Activated CD4-positive, CD25-positive, alpha-beta regulatory T cell (primary cell): ENCODE measurements around the gene HOXA6.
A peak's percentile ranks its signal among the peaks of the same experiment; 100 is the strongest.

Source experiments
- DNase-seq, 4 experiments: peaks; one replicate each; lab custom pipeline; 2025; lab: John Stamatoyannopoulos, UW

HOXA6 gene

DNA sequence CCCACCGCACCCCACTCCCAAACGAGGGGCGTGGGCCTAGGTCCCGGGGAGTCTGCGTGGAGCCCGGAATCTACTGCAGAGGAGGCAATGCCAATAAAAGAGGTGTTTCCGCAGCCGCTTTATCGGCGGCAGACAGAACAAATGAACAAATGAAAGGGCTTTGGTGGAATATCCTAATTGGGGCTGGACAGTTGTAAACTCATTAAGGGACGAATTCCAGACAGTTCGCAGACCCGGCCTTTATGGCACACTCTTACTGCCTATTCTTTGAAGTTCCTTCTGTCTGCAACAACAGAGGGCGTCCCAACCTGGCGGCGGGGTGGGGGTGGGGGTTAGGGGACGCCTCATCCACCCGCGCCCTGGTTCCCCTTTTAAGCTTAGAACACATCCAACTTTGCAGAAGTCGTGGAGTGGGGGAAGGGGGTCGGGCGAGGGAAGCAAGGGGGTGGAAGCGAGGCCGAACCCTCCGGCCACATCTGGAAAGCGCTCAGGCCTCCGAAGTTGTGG, 13.7 kb upstream of the HOXA6 start:
- no peak for DNase-seq

DNA sequence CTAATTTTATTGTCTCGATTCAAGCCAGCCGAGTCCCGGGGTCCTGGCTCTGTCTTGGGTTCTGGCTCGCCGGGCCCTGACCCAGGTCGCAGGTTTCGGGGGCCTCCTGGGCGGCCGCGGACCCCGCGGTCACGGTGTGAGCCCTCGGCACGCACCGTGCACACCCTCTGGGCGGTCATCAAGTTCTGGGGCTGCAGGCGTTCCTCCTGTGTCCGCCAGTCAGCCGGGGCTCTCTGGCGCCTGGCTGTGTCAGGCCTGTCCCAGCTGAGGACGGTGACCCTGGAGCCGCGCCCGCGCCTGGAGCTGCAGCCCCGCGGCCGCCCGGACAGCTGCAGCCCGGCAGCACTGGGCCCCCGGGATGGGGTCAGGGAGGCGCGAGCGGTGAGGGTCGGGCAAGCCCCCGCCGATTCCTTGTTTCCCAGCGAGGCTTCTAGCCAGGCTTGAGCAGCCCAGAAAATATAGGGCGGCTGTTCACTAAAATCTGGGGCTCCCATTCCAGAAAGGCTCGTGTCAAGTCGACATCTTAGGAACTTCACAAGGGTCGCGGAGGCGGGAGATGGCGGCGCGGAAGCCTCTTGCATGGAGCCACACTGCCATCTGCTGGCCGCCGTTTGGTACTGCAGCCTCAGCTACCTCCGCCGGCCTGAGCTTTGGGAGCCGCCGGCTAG, 13.1 kb upstream of the HOXA6 start:
- peak; percentile 55 to 82 (median 74) for DNase-seq

DNA sequence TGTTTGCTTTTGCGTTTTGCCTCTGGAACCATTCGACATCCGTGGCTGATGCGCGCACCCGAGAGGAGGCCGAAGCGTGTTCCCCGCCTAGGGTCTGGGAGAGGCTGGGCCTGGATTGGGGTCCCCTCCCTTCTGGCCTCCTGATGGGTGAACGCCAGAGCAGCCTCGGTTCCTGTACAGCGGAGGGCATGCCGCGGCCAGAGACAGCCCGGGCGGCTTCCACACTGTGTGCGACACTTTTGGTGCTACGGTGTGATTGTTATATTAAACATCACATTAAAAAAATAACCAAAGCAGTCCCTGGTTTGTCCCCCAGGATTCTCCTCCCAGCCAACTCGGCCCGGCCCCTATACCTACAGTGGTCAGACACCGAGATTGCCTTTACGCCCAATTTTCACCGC, 12.6 kb upstream of the HOXA6 start:
- no peak for DNase-seq

DNA sequence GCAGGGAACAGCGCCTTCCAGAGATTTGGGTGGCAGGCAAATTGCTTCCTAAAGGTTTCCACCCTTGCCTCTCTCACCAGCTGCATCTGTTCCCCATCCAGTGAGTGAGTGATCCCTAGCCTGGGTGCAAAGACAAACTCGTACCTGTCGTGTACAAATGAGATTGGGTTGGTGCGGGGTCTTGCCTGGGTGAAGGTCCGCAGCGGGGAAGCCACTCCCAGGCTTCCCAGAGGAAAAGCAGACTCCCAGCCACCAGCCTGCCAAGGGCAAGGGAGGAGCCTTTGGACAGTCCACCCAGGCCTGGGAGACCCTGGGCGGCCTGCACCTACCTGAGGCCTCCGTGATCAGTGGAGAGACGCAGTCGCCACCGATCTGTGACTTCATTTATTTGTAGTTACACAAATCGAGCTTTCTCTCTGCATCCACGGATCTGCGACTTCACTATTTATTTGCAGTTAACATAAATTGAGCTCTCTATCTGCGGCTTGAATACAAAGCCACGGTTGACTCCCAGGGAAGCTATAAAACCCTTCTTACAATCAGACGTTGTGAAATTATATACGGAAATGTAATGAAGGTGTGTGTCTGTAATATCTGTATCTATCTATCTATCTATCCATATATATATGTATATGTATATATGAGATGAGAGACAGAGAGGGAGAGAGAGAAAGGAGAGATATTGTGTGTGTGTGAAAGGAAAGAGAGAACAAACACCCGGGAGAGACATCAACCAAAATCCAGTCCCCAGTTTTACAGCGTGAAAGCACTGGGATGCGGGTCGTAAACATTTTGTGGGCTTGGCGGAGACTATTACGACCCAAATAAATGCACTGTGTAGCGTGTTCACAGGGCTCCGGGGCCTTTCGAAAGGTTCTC, 11.9 kb upstream of the HOXA6 start:
- DNase-seq: no peak

DNA sequence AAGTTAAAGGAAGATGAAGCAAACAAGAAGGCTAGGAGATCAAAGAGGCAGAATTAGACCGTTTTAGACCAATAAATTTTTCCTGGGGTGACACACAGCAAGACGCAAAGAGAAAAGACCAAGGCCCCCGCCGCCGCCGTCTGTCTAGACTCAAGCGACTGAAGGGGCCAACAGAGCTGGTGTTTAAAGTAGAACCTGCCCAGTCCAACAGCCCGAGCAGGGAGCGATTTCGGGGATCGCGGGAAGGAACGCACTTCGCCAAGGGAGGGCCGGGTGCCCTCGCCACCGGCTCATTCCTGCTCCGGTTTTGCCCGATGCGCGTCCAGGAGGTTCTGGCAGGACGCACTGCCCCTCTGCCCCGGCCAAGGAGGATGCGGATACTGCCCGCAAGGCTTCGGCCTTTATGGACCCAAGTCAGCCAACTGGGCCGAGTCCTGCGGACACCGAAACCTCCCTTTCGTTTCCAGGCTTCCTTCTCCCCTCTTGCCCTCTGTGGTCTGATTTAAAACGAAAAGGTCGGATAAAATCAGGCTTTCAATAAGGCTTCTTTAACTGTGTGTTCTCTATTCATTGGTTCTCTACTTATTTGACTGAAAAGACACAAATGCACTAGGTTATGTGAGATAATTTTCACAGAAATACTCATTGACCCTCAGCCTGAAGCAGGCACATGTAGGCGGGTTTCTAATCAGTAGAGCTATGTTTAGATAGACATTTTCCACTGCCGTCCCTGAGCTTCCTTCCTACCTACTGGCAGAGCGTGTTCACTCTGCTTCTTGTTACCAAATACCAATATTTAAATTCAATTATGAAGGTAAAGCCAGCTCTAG, 11.1 kb upstream of the HOXA6 start:
- no peak for DNase-seq

DNA sequence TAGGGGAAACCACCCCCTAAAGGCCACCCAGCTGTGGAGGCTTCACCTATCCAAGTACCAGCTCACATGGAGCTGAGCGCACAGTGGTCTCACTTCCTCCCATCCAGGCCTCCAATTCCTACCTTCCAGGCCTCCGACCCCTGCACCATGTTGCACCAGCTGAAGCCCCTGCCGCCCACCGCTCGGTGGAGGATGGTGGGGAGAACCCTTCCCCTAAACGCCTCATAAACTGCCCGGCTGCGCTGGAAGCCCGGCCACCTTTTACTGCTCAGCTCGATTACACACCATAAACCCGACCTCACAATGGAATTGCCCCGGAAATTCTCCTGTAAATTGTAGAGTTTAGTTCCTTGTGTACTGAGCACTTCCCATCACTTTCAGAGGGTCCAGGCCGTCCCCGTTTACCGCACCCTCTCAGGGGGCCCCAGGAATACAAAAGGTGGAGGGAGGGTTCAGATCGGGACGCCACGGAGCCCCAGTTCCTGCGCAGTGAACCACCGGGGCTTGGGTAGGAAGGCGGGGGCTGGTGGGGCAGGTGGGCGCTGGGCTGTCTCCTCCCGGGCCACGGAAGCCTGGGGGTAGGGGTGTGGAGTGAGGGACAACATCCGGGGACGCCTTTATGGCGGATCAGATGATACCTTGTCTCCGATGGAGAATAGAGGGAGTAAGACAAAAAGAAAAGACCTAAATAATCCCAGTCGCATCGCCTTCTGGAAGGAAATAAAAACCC, 10.3 kb upstream of the HOXA6 start:
- DNase-seq: no peak

DNA sequence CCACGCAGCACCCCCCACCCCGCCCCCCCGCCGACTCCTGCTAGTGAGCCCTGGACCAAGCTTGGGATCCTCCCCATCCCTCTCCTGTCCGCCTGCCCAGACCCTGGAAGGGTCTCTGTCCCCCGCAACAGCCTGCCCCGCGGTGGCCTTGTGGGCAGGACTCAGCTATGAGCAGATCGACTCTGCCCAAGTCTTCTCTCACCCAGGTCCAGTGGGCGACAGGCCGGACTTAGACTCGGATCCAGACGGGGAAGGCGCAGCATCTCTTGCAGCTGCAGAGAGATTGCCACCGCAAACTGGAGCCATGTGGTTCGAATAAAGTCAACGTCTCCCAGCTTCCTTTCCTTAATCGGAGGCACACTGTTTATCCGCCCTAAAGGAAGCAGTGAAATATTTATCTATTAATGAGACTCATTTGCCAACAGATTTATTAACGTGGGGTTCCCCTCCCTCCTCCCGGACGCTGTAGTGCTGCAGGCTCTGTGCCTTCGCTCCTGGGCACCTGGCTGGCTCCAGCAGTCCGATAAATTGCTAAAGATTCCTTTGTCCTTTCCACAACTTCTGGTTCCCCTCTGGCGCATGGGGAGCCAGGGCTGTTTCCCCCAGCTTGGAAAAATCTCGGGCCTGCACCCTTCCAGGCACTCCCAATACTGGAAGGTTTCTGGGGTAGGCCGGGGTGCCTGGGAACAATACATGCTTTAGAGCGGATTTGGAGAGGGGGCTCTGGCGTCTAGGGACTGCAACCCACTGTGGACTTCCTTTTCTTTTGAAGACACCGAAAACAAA, 9.5 kb upstream of the HOXA6 start:
- DNase-seq: no peak

DNA sequence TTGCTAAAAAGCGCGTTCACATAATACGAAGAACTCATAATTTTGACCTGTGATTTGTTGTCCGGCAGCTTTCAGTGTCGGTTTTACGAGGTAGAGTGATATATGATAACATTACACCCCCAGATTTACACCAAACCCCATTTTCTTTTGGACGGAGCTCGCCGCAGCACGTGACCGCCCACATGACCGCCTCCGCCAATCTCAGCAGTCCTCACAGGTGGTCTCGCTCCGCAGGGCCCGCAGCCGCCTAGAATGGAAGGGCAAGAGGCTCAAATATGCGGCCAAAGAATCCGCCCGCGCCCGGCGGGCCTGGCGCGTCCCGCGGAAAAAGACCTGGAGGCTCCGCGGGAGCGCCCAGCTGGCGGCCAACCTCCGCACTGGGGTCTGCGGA, 8.9 kb upstream of the HOXA6 start, which contains the start of gene HOXA7:
Gene HOXA7 (minus strand): TSS at position 168 of the 391 bp plus-strand sequence. CDS start 130 bp downstream, at position 38.
- no peak for DNase-seq

DNA sequence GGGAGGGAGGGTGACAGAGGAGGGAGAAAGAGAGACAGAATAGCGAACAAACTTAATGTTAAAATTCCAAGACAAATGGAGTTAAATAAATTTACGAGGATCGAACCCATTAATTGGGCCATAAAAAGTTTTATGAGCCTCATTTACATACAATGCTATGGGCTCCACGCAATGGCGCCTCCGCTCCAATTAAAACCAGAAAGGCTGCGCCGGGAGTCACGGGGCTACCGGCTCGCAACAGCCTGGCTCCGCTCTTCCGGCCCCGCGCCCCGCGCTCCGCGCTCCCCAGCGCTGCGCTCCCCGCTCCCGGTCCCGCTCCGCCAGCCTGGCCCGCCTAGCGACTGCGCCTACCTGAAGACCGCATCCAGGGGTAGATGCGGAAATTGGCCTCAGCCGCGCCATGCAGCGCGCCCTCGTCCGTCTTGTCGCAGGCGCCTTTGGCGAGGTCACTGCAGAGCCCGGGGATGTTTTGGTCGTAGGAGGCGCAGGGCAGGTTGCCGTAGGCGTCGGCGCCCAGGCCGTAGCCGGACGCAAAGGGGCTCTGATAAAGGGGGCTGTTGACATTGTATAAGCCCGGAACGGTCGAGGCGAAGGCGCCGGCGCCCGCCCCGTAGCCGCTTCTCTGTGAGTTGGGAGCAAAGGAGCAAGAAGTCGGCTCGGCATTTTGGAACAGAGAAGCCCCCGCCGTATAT, 8.4 kb upstream of the HOXA6 start:
- no peak for DNase-seq

DNA sequence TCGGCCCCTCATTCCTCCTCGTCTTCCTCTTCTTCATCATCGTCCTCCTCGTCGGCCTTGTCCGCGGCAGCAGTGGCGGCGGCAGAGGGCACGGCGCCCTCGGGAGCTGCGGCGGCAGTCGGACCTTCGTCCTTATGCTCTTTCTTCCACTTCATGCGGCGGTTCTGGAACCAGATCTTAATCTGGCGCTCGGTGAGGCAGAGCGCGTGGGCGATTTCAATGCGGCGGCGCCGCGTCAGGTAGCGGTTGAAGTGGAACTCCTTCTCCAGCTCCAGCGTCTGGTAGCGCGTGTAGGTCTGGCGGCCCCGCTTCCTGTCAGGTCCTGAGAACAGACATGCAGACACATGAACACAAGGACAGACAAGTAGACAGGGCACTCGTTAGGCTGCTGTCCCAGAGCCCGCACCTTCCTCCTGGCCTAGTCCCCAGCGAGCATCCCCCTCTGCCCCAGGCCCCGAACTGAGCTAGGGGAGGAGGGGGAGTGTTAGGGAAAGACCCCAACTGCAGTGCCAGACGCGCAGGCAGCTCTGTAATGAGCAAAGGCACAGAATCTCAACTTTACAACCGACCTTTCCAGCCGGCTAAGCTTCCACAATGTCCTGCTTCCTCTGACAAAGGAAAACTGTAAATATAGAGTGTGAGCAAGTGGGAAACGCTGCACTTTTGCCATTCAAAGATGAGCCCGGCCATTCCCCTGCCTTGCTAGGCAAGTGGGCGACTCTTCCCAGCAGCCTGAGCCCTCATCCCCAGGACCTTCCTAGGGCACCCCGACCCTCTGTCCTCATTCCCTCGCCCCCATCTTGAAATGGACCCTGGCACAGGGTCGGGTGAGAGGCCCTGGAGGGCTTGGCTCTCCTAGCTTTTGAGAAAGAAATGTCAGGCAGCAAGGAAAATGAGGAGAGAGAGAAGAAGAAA, 7.6 kb upstream of the HOXA6 start:
- DNase-seq: no peak

DNA sequence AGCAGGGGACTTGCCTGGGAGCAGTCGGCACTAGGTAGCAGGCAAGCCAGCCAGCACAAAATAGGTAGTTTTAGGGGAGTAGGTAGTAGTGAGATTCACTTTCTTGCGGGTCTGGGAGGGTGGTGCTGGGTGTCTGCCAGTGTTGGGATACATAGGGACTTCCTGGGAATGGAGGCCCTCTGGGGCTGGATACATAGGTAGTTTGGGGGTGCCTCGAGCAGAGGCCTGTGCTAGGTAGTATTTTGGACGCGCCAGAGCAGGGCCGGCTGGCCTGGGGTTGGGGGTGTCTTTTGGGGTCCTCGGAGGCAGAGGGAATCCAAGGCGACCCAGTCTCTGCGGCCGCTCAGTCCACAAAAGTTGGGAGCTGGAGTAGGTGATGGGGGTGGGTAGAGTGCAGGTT, 6.8 kb upstream of the HOXA6 start:
- no peak for DNase-seq

DNA sequence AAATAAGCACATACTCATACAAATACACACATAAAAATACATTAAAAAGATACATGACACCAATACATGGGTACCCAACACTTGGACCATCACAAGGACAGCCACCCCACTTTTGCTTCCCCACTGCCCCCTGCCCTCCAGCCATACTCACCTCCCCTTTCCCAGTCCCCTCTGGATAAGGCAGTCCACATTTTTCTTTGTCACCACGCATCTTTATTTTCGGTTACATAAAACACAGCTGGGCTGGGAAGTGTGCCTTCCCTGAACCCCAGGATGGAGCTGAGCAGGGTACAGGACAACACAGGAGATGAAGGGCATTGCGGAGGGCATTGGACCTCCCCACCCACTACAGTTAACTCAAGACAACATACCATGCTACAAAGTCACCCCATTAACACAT, 6.0 kb upstream of the HOXA6 start:
- no peak for DNase-seq

DNA sequence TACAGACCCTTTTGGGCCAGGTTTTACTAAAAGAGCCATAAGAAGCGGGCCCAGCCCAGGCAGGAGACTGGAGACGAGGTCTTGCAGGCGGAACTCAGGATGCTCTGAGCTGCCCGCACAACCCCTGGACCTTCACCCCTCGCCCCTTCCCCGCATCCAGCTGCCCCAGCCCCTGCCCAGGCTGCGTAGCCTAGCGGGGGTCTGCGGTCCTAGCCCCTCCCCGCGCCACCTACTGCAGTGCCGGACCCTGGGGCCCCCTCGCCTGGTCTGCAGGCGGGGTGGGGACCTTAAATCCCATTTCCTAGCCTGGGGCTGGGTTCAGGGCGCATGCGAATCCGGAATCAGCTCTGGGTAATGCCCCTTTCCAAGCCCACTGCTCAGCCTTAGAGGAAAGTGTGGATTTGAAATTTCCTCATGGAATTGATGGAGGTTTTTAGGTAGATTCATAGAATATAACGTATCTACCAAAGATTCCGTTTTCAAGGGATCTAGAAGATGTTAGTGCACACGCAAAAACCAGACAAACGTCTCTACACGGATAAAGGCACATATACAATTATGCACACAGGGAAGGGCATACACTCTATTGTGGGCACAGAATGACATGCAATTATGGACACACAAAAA, 5.4 kb upstream of the HOXA6 start:
- no peak for DNase-seq

DNA sequence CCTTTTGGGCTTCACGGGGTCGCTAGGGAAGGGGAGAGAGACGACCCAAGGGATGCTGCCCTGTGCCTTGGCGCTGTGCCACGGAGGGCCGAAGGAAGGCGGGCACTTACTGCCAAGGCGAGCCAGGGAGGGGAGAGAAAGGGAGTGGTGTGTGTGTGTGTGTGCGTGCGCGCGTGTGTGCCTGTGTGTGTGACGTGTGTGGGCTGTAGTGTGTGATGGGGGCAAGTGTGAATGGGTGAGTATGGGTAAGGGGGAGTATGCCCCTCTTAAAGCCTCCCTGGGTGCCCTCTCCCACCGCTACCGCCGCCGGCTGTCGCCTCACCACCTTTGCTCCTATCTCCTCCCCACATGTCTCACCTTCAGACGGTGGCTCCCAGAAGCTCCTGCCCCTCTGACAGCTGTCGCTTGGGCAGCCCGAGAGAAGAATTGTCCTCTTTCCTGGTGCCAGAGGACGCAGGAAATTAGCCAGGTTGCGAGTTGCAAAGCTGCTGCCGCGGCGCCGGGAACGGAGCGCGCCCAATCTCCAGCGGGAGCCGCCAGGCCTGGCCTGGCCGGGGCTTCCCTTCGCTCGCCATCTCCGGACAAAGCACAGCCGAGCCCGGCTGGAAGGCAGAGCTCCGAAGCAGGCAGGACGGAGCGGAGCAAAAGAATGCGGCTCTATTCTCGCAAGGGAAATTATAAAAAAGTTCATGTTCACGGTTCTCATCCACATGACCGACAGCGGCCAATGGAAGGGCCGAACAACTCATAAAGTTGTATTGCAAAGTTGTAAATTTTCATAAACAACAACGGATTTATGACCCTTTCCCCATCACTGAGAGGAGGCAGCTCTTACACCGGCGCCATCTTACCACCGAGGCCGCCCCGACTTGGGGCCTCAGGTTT, 4.6 kb upstream of the HOXA6 start, which contains the start of gene HOXA3:
Gene HOXA3 (minus strand): TSS at position 653 of the 885 bp plus-strand sequence. CDS start 41,943 bp downstream, outside the sequence.
- DNase-seq: no peak

DNA sequence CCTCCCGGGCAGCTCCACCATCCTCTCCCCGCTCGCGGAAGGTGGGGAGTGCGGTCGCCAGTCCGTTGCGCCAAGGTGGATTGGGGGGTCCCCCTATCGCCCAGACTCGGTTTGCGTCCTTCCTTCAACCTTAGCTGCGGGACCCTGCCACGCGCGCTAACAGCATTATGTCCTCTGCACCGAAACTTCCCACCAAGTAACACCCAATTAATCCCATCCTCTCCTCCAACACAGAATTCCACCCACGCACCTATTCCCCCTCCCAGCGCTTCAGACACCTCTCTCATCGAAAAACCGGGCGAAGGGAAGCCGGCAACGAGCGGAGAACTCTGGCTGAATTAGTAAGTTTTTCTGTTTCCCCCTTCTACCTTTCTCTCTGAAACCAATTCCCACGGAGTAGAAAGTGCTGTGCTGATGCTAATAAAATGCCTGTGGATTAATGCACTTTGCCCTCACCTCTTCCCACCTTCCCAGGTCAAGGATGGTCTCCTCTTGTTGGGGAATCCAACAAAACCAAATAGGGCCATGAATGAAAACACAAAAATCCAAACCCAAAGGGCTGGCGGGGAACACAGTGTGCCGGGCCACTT, 3.9 kb upstream of the HOXA6 start:
- no peak for DNase-seq

DNA sequence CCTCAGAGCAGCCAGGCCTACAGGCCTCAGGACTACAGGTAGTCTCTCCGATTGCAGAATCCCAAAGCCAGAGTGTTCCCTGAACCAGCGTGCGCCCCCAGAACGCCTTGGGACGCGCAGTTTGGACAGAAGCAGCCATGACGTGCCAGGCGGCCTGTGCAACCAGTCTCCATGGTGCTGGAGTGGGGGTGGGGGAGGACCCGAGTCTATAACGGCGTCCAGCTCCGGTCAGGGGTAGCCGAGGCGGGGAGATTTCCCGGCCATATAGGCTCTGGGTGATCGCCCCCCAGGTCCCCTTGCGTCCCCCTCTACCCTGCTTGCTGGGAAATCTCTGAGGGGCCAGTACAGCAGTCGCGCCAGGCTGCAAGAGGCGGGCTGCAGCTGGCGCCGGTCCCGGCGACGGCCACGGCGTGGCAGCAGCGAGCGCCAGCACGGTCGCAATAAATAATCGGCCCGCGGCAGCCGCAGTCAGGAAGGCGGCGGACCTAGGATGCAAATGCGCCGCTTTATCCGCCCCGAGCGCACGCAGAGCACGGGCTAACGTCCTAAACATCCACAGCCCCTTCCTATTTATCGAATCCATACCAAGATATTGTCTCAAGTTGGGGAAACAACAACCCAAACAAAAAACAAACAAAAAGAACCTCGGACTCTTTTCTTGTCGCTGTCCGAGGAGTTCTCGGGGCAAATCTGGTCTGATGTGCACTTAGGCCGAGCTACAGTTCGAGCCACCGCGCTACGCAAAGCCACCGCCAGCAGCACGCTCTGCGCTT, 3.2 kb upstream of the HOXA6 start:
- DNase-seq: peak in 3 of 4 experiments; percentile 28 to 45 (median 37)
